ENCODE results near the gene NAP1L5.

The NAP1L5 gene

DNA sequence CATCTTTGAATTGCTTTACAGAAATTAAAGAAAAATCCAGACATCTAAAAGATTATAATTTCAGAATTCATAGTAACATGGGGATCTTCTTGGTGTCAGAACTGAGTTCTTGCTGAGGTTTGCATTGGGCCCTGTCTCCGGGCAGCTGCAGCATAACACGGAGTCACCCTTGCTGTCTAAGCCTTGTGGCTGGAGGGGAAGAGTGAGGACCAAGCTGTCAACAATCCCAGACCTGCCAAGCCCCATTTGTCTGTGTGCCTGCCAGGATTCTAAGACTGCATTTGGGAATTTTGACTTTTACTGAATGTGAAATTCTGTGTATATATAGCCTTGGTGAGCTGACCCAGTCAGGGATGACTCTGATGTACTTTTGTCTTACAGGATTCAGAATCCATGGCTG, 25.2 kb upstream of the NAP1L5 start:
- no peak for DNase-seq (ENCODE audit: low read depth in 1 of 2, low spot score in 1 of 2)

DNA sequence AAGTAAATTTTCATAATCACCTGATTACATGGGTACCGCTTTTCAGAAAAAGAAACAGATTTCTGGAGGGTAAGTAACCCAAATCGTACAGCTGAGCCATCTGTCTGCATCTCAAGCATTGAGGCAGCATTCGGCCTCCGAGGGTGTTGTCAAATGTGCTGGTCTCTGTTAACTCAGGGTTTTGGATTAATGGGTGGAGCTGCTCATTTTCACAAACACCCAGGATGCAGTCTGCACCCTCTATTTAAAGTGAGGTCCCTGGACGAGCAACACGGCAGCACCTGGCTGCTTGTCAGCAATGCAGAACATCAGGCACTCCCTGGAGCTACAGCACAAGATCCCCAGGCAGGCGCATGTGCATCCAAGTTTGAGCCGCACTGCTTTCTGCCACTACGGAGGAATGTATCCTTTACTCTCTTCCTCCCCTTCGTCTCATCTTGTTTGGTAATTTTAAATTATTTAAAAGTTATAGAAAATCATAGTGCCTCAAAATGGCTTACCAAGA, 24.7 kb upstream of the NAP1L5 start:
- DNase-seq (ENCODE audit: low read depth in 1 of 2, low spot score in 1 of 2): no peak

DNA sequence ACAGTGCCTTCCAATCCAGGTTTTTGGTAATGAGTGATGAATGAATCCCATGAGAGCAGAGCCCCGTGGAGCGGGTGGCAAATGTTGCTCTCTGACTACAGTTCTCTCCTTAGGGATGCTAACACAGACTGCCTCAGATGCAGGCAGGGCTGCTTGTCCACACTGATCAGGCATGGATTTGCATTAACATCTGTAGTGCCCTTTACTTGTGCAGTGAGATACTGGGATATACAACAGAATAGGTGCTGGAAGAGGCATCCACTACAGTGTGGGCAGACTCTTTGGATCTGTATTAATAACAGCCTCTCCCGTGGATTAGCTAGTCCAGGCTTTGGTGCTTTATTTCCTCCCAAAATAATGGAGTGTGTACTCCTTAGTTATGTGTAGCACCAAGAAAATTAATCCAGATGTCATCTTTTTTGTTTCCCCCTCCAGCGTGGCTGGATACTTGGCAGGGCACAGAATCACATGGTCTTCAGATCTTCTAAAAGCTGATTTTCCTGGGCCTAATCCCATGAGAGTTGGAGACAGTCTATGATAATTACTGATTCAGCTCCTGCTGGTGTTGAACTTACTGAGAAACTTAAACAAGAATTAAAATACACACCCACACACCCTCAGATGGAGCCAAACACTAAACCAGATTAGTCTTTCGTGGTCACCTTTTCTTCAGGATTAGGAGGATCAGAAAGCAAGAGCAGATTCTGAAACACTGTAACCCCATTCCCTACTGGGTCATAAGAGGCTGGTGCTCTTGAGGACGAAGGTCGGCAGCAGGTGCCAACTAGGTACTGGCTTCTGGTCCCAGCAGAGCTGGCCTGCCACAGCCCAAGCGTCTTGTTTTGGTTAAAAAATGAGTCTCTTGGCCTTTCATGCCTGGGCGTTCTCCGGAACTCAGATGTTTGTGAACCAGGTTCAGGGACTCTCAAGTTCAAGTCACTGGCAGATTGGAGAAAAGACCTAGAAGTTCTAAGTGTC, 23.1 kb upstream of the NAP1L5 start:
- no peak for DNase-seq (ENCODE audit: low read depth in 1 of 2, low spot score in 1 of 2)

DNA sequence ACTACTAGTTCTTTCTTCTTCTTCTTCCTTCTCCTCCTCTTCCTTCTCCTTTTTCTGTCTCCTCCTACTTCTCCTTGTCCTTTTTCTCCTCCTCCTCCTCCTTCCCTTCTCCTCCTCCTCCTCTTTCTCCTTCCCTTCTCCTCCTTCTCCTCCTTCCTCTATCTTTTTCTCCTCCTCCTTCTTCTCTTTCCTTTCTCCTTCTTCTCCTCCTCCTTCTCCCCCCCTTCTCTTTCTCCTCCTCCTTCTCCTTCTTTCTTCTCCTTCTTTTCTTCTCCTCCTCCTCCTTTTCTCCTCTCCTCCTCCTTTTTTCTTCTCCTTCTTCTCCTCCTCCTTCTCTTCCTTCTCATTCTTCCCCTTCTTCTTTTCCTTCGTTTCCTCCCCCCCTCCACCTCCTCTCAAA, 21.8 kb upstream of the NAP1L5 start:
- no peak for DNase-seq (ENCODE audit: low read depth in 1 of 2, low spot score in 1 of 2)

DNA sequence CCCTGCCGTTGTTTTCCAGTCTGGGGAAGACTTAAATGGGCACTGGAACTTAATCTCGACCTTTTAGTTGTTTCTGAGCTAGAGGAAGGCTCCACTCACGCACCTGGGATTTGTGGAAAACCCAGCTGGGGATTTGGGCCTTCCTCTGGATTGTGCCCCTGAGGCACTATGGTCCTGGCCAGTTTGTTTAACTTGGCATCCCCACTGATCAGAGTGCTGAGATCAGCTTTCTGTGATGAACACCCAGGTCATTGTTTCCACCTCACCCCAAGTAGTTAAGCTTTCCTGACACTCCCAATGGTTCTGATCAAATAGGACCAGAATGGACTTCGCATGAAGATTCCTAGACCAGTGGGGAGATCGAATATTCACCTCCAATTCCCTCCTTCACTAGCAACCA, 20.5 kb upstream of the NAP1L5 start:
- no peak for DNase-seq (ENCODE audit: low read depth in 1 of 2, low spot score in 1 of 2)

DNA sequence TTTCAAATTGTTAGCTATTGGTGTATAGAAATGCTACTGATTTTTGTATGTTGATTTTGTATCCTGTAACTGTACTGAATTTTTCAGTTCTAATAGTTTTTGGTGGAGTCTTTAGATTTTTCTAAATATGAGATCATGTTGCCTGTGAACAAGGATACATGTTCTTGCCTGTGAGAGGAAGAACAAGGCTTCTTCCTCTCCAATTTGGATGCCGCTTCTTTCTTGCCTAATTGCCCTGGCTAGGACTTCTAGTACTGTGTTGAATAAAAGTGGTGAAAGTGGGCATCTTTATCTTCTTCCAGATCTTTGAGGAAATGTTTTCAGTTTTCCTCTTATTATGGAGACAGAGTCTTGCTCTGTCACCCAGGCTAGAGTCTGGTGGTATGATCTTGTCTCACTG, 16.2 kb upstream of the NAP1L5 start:
- no peak for DNase-seq (ENCODE audit: low read depth in 1 of 2, low spot score in 1 of 2)

DNA sequence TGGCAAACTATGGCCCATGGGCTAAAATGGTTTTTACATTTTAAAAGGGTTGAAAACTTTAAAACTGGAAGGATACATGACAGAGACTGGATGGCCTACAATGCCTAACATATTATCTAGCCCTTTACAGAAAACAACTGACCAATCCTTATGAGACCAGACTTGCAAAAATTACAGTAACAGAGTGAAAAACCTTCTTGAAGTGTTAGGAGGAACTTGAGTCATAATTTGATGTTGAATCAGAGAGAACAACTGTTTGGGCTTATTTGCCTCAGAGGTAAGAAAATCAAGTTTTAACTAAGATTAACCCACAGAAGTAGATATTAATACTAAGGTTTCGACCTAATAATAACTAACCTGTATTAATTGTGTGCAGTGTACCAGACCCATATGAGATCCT, 12.4 kb upstream of the NAP1L5 start:
- DNase-seq (ENCODE audit: low read depth in 1 of 2, low spot score in 1 of 2): no peak

DNA sequence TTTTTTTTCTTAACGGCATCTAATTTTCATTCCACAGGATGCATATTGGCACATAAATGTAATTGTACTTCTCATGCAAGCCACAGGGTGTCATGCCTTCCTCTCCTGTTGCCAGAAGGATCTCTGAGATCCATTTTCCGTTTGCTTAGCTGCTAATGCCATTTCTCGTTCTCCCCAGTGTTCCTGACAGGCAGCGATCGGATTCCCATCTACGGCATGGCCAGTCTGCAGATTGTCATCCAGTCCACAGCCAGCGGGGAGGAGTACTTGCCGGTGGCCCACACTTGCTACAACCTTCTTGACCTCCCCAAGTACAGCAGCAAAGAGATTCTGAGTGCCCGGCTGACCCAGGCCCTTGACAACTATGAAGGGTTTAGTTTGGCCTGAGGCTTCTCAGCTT, 8.9 kb upstream of the NAP1L5 start:
- no peak for DNase-seq (ENCODE audit: low read depth in 1 of 2, low spot score in 1 of 2)

DNA sequence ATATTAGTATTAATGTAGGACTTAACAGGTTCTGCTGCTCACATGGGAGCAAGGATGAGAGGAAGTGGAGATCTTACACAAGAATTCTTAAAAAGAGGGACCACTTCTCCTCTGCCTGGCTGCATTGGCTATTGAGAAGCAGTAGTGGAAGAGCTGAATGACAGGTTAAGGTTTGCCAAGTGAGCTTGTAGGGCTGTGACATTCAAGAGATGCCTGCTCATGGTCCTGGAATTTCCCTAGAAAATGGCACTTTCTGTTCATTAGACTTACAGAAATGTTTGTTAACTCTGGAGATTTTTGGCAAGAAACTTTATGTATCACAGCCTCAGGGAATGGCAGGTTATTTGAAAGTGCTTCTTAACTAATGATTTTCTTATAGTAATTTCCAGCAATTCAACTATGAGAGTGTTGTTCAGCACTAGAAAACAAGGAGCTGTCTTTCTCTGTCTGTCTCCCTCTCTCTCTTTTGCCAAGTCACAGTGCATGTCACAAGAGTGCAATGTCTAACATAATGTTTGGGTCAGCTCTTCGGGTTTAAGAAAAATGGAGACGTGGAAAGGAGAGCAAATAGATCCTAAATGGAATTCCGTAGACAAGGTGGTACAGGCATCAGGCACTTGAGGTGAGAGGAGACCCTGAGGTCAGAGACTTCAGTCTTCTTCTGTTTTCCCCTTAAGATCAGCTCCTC, 8.3 kb upstream of the NAP1L5 start:
- DNase-seq (ENCODE audit: low read depth in 1 of 2, low spot score in 1 of 2): no peak

DNA sequence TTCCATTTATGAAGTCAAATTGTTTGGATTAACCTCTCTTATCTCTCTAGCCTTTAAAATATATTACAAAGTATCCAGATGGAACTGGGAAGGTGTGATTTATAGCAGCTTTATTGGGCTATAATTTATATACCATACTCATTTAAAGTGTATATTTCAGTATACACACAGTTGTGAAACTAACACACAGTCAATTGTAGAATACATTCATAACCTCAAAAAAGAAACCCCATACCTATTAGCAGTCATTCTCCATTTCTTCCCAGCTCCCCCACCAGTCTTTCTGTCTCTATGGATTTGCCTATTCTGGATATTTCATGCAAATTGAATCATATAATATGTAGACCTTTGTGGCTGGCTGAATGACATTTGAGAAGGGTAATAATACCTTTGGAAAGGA, 7.6 kb upstream of the NAP1L5 start:
- no peak for DNase-seq (ENCODE audit: low read depth in 1 of 2, low spot score in 1 of 2)

DNA sequence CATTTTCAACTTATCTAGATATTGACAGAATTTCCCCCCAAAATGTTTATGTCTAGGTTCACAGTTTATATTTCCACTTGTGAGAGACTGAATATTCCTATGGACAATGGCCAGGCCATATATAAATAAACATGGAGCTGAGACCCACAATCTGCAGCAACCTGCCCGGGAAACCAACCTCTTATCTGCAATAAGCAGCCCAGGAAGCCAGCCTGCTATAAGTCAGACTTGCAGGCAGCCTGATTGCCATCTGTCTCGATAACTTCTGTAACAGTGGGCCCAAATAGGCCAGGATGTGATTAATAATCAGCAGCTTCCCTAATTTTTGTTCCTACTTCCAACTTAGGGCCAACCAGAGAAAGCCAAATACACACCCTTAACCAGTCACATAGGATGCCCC, 5.2 kb upstream of the NAP1L5 start:
- no peak for DNase-seq (ENCODE audit: low read depth in 1 of 2, low spot score in 1 of 2)

DNA sequence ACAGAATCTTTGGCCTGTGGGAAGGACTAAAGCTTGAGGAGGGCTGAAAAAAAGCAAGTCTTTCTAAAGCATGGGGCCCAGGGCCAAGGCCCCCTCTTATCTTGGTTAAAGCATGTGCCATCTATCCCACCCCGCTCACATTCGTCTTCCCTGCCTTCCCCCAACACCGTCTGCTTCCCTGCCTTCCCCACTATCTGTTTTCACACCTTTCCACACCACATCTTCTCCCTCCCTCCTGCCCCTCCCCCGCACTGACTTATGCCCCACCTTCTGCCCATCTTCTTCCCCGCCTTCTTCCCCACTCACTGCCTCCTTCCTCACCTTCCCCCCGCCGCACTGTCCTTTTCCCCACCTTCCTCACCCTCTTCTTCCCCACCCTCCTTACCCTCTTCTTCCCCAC, 890 bp upstream of the NAP1L5 start:
- DNase-seq (ENCODE audit: low read depth in 1 of 2, low spot score in 1 of 2): no peak

DNA sequence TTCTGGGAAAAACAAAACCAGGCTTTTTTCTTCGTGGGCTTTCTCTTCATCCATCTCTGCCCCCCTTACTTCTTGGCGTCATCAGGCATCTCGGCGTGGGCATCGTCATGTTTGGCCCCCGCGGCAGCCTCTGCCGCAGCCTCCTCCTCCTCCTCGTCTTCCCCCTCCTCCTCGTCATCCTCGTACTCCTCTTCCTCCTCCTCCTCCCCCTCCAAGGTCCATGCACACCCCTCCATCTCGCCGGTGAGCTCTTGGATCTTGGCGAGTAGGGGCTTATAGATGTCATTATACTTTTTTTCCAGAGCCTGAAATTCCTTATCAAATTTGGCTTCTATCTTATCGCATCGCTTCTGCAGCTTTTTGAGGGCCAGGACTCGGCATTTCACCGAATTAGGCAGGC, 488 bp downstream of the NAP1L5 start:
- no peak for DNase-seq (ENCODE audit: low read depth in 1 of 2, low spot score in 1 of 2)

DNA sequence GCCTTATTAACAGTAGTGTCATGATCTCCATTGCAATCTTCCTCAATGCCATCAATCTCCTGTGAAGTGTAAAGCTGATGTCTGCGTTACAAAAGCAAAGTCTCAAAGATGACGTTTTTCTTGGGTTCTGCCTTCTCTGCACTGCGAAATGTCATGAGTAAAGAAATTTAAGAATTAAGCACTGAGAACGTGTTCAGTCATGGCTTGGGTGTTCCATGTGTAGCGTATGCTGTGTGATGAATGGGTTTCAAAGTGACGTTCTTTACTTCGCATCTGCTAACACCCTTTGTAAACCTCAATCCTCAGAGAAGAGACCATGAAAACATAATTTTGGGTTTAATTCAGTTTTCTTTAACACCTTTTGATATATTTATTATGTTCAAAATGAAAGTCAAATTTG, 999 bp downstream of the NAP1L5 start:
- no peak for DNase-seq (ENCODE audit: low read depth in 1 of 2, low spot score in 1 of 2)

DNA sequence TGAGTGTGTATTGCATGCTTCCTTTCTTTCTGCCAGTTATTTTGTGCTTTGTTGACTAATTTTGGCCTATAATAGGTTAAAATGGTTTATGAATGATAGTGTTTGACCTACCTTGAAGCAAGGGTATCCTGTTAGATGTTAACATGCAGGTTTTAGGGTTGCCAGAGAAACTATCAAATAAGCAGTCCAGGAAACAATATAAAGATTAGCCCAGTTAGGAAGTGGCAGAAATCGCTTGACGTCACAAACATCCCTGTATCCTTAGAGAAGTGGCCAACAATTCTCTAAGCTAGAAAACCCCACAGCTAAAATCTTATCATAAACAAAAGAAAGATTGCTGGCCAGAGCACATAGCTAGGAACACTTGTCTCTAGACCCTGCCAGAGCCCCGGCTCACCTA, 3.8 kb downstream of the NAP1L5 start:
- DNase-seq (ENCODE audit: low read depth in 1 of 2, low spot score in 1 of 2): no peak

DNA sequence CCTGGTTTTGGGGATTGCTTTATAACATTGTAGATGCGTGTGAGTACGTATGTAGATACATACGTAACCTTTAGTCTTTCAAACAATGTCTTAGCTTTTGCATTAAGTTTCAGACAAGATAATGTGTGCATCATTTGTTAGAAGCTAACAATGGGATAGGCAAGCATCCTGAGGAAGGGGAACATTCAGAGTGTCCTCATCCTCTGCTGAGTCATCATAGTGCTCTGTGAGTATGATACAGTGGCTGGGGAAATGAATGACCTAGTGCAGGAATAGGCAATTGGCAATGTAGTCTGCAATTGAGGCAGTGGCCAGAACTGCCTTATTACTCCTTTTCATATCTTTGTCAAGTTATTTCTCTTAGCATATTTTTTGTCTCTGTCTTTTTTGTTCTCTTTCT, 7.3 kb downstream of the NAP1L5 start:
- no peak for DNase-seq (ENCODE audit: low read depth in 1 of 2, low spot score in 1 of 2)

DNA sequence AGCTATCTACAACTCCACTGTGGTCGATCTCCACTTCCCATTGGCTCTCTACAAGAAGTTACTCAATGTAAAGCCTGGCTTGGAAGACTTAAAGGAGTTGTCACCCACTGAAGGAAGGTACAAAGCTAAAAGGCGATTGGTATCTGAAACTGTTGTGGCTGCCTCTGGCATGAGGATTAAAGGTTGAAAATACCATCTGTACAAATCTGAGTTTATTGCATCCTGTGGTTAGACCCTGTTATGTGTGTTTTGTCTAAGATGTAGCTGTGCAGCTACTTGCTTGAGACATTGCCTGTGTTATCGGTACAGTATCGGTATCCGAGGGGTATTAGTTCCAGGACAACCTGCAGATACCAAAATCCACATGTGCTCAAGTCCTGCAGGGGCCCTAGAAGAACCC, 16.4 kb downstream of the NAP1L5 start:
- no peak for DNase-seq (ENCODE audit: low read depth in 1 of 2, low spot score in 1 of 2)

DNA sequence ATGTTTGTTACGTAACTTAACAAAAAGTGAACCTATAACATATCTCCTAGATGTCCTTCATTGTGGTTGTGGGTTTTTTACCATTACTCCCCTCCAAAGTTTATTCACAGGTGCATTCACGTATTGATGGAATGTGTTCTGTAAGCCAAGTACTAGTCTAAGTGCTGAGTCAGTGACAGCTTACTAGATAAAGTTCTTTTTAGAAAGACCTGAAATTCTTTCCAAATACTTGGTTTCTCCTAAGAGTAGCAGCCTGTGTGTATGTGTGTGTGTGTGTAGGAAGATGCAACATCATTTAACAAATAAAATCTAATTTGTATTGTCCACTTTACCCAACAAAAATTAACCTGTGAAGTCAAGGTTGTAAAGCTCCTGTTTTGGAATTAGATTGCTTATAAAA, 22.1 kb downstream of the NAP1L5 start:
- DNase-seq (ENCODE audit: low read depth in 1 of 2, low spot score in 1 of 2): no peak

DNA sequence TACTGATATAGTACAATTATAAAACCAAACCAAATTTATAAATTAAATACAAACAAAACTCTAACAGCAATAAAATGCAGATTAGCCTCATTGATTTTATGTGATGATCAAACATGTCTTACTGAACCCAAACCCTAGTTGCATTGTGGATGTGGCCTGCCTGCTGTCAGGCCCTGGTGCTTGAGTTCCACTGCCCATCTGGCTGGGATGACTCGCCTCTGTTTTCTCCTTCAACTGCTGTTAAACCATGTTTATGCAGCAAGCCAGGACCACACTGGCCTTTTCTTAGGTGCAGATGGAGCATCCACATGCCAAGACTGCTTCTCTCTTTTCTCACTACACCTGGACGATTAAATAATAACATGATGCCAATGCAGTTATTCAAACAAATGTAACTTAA, 22.6 kb downstream of the NAP1L5 start:
- DNase-seq (ENCODE audit: low read depth in 1 of 2, low spot score in 1 of 2): no peak

DNA sequence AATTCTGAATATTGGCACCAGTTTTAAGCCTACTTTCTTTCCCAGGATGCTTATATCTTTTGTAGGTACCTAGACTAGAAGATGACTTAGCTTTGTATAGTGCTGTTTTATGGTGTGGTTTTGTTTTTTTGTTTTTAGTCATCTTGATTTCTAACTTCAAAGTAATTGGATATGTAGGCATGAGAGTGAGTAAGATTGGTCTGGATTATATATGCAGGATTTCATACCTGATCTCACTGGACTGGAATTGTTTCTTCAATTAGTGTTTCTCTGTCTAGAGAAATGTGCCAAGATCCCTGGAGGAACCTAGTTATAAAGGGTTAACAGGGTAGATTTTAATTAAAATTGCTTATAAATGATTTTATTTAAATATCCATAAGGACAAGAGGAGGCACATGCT, 23.1 kb downstream of the NAP1L5 start:
- no peak for DNase-seq (ENCODE audit: low read depth in 1 of 2, low spot score in 1 of 2)

DNA sequence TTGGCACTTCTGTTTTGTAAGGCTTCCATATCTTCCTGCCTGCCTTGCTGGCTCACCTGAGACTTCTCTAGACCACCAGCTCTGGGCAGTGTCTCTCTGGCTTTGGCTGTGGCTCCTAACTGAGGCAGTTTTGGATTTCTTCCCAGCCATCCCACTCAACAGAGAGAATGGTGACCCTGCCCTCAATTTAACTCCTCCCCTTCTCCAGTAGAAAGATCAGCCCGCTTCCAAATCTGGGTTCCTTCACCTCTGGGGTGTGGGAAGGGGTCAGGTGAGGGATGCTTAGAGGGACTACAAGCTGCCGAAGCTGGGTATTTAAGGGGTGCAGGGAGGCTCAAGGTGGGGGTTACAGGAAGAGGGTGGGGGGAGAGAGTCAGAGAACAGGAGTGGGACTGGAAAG, 23.7 kb downstream of the NAP1L5 start:
- no peak for DNase-seq (ENCODE audit: low read depth in 1 of 2, low spot score in 1 of 2)

DNA sequence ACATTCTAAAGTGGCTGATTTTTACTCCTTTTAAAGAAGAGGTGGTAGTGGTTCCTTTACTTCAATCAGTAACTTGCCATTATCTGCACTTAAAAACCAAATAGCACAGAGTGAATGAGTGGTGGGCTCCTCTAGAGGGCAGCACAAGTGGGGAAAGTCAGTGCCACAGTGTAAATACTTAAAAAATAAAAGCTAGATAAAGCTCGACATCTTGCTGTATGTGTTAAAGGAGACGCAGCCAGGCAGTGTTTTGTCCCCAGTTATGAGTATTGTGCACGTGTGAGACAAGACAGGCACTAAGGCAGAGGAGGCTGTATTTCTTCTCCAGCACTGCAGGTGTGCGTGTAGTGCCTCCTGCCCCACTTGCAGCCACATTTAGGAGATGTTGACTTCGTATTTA, 24.6 kb downstream of the NAP1L5 start:
- no peak for DNase-seq (ENCODE audit: low read depth in 1 of 2, low spot score in 1 of 2)
